IPS-NIHi11 (cell line): ENCODE measurements around the gene PIK3CD.

Experiments used
- DNase-seq: peaks from one replicate; pipeline ENCODE4 v3.0.0; 2012; ENCODE audit warnings: mixed read lengths, low spot score

PIK3CD gene

DNA sequence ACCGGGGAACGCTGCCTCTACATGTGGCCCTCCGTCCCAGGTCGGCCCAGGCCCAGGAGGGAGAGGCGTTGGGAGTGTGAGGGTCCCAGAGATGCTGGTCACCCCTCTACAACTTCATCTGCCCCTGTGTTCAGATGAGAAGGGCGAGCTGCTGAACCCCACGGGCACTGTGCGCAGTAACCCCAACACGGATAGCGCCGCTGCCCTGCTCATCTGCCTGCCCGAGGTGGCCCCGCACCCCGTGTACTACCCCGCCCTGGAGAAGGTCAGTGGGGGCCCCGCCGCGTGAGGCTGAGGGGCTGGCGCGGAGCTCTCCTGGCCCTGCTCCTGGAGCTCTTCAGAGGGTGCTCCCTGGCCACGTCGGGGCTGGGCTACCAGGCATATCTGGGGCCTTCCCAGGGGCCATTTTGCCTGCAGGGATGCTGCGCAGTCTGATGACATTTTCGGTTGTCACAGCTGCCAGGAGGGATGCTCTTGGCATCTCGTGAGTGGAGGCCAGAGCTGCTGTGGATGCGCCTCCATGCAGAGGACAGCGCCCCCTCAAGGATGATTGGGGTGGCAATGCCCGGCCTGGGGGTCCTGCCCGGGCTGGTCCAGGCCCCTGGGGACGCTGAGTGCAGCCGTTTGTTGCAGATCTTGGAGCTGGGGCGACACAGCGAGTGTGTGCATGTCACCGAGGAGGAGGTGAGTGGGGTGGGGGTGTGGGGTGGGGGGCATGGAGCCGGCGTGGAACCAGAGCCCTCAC is 68.6 kb downstream of the PIK3CD start:
- DNase-seq, result no peak

DNA sequence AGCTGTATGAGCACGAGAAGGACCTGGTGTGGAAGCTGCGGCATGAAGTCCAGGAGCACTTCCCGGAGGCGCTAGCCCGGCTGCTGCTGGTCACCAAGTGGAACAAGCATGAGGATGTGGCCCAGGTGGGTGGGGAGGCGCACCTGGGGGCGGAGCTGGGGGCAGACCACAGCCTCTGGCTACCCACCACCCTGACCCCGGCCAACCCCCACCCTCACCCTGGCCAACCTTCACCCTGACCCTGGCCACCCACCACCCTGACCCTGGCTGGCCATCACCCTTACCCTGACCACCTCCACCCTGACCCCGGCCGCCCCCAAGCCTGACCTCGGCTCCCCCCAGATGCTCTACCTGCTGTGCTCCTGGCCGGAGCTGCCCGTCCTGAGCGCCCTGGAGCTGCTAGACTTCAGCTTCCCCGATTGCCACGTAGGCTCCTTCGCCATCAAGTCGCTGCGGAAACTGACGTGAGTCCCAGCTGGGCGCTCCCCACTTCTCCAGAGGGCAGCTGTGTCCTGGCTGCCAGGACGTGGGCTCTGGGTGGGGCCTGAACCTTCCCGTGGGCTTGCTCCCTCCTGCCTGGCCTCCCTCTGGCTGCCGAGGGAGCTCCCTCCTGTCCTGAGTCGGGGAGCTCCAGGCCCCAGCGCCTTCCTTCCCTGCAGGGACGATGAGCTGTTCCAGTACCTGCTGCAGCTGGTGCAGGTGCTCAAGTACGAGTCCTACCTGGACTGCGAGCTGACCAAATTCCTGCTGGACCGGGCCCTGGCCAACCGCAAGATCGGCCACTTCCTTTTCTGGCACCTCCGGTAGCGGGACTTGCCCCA is 69.5 kb downstream of the PIK3CD start:
- DNase-seq, result no peak

DNA sequence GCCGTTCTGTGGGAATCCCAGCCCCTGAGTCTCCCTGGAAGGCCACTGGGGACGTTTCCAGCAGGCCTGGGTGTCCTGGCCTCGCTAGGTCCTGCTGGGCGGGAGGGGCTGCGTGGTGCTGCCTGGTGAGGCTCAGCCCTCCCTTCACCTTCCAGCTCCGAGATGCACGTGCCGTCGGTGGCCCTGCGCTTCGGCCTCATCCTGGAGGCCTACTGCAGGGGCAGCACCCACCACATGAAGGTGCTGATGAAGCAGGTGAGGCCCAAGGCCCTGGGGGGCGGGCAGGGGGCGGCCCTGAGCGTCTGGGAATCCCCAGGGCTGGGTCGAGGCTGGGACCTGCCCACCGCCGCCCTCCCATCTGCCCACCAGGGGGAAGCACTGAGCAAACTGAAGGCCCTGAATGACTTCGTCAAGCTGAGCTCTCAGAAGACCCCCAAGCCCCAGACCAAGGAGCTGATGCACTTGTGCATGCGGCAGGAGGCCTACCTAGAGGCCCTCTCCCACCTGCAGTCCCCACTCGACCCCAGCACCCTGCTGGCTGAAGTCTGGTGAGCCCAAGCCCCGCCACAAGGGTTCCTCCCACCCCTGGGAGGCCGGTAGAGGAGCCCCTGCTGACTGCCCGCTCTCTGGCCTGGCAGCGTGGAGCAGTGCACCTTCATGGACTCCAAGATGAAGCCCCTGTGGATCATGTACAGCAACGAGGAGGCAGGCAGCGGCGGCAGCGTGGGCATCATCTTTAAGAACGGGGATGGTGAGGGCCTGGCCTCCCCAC is 70.3 kb downstream of the PIK3CD start:
- DNase-seq, result peak; percentile 92

DNA sequence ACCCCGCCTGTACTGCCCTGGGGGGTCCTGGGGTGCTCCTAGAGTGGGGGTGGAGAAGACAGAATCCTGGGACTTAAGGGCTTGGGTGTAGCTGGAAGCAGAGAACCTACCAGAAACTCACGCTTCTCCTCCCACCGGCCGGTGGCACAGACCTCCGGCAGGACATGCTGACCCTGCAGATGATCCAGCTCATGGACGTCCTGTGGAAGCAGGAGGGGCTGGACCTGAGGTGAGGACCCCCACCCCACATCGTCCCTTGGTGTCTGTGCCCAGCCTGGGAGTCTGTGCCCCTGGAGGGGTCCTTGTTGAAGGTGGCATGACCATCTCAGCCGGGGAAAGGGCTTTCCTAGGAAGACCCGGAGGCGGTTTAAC is 70.8 kb downstream of the PIK3CD start:
- no peak for DNase-seq

DNA sequence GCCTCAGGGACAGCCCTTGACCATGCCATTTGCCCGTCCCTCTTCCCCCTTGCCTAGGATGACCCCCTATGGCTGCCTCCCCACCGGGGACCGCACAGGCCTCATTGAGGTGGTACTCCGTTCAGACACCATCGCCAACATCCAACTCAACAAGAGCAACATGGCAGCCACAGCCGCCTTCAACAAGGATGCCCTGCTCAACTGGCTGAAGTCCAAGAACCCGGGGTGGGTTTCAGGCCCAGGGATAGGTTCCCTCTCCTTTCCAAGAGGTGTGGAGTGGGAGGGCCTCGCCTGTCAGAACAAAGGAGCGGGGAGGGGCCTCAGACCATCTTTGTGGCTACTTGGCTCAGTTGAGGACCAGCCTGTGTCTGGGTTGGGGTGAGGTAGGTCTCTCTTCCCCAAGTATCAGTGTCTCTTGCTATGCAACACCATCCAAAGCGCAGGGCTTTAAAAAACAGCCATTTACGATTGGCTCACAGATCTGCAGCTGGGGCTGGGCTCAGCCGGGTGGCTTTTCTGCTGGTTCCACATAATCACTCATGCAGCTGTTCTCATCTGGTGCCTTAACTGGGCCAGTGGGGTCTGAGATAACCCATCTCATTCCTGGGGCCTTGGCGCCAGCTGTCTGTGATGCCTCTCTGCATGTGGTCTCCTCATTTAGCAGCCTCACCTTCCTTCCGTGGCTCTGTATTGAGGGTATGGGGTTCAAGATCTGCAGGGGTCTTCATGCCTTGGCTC is 71.7 kb downstream of the PIK3CD start:
- no peak for DNase-seq

DNA sequence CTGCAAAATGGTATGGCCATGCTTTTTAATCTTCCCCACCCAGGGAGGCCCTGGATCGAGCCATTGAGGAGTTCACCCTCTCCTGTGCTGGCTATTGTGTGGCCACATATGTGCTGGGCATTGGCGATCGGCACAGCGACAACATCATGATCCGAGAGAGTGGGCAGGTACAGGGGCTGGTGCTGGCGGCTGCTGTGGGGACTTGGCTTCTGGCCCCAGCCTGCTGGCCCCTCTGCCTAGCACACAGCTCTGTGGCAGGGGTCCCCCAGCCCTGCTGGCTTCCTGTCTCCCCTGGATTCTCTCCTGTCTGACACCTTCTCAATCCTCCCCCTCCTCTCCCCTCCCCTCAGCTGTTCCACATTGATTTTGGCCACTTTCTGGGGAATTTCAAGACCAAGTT is 72.4 kb downstream of the PIK3CD start:
- no peak for DNase-seq

DNA sequence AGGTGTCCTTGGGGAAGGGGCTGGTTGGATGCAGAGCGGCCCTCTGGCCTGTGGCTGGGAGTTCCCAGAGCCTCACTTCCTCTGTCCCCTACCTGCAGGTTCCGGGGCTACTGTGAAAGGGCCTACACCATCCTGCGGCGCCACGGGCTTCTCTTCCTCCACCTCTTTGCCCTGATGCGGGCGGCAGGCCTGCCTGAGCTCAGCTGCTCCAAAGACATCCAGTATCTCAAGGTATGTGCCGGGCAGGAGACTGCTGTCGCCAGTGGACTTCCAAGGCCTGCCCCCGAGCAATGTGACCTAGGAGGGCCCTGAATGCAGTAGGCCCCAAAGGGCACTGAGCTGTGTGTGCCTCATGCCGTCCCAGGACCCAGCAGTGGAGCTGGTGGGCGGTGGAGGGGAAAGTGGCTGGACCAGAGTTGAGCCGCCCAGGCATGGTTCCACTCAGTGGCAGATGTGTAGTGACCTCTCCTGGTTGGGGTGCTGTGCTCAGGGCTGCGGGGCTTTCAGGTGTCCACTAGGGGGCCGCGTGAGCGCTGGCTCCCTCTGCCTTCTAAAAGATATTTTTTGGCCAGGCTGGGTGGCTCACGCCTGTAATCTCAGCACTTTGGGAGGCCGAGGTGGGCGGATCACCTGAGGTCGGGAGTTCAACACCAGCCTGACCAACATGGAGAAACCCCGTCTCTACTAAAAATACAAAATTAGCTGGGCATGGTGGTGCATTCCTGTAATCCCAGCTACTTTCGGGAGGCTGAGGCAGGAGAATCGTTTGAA is 73.4 kb downstream of the PIK3CD start:
- peak; percentile 91 for DNase-seq

DNA sequence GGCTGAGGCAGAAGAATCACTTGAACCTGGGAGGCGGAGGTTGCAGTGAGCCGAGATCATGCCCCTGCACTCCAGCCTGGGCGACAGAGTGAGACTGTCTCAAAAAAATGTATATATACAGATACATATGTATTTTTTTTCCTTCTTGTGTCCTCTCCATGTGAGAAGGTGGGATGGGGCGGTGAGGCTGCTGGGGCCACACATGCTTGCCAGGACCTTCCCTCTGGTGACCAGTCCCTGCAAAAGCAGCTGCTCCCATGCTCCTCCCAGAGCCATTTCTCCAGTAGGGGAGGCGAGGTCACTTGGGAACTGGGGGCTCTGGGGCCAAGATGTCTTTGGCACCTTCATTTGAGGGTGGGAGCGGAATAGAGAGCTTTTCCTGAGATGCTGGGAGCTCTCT is 74.9 kb downstream of the PIK3CD start:
- DNase-seq, result no peak

DNA sequence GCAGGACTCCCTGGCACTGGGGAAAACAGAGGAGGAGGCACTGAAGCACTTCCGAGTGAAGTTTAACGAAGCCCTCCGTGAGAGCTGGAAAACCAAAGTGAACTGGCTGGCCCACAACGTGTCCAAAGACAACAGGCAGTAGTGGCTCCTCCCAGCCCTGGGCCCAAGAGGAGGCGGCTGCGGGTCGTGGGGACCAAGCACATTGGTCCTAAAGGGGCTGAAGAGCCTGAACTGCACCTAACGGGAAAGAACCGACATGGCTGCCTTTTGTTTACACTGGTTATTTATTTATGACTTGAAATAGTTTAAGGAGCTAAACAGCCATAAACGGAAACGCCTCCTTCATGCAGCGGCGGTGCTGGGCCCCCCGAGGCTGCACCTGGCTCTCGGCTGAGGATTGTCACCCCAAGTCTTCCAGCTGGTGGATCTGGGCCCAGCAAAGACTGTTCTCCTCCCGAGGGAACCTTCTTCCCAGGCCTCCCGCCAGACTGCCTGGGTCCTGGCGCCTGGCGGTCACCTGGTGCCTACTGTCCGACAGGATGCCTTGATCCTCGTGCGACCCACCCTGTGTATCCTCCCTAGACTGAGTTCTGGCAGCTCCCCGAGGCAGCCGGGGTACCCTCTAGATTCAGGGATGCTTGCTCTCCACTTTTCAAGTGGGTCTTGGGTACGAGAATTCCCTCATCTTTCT is 75.5 kb downstream of the PIK3CD start:
- DNase-seq, result no peak

DNA sequence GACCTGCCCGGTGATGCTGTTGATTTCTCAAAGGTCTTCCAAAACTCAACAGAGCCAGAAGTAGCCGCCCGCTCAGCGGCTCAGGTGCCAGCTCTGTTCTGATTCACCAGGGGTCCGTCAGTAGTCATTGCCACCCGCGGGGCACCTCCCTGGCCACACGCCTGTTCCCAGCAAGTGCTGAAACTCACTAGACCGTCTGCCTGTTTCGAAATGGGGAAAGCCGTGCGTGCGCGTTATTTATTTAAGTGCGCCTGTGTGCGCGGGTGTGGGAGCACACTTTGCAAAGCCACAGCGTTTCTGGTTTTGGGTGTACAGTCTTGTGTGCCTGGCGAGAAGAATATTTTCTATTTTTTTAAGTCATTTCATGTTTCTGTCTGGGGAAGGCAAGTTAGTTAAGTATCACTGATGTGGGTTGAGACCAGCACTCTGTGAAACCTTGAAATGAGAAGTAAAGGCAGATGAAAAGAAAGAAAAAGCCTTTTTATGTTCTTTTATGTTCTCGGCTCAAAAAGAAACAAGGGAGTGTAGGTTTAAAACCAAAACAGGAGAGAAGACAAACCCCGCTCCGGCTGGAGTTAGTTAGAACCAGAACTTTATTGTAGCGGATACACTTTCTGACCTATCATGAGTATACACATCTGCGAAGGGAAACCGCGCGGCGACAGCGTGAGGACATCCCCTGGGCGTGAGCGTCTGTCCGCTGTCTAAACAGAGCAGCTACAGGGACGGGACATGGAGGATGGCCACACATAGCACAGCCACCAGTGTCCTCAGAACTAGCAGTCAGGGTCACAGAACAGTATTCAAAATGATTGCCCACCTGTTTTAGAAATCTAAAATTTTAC is 77.1 kb downstream of the PIK3CD start:
- DNase-seq, result no peak

DNA sequence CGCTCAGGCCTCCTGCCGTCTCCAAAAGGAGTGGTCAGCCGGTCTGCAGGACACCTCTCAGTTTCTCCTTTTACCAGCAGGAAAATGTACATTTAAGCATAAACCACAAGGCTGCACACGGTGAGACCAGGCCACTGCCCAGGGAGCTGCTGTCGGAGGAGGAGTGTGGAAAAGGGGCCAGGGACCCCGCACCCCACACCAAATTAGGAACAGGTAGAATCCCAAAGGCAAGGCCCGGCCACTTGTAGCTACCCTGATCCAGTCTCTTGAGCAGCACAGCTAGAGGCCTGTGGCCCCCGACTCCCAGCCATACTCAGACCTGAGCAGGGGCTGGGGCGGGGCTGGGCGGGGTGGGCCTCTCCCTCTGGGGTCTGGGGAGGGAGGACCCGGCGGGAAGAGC is 78.0 kb downstream of the PIK3CD start:
- DNase-seq, result no peak

DNA sequence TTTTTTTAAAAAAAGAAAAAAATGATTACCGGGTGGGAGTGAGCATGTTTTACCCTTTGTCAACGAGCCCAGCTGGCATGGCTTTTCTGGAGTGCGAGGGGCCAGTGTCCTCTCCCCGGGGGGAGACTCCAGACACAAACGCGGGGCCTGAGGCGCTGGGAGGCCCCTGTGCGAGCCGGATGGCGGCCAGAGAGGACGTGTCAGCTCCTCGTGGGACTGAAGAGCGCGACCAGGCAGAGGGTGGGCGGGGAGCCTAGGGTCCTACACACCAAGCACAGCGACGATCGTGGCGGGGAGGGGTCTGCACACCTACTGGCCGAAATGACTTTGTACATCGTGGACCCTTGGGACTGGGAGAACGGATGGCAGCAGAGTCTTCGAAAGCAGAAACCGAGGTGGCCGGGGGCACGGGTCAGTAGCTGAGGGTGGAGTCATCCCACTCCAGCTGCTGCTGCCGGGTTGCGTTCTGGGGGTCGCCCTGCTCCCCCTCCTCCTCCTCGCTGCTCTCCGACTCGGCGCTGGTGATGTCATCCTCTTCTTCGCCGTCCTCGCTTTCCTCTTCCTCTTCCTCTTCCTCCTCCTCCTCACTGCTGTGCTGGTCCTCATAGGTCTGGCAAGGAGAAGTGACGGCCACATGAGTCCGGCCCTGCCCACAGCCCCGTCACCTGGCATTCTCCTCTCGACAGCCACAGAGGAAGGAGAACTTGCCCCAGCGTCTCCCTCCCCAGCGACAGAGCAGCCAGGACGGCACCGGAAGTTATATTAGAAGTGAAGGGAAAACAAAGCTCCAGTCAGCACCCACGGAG is 78.8 kb downstream of the PIK3CD start:
- DNase-seq, result no peak

DNA sequence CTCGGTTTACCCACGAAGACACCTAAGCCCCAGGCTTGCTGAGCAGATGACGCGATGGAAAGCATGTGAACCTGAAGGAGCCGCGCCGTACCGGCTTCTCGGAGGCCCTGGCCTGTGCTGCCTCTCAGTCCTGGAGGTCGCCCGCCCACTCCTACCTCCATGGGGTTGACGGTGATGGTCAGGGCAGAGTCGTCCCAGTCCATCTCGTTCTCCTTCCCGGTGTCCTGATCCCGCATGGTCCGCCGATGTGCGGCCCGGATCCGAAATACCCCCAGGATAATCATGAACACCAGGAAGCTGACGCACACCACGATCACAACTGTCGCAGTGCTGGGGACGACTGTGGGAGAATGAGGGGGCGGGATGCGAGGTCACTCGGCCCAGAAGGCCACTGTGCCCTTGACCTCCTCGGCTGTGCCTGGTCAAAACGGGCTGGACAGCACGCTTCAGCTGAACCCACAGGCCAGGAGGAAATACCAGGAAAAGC is 79.6 kb downstream of the PIK3CD start:
- DNase-seq, result no peak

DNA sequence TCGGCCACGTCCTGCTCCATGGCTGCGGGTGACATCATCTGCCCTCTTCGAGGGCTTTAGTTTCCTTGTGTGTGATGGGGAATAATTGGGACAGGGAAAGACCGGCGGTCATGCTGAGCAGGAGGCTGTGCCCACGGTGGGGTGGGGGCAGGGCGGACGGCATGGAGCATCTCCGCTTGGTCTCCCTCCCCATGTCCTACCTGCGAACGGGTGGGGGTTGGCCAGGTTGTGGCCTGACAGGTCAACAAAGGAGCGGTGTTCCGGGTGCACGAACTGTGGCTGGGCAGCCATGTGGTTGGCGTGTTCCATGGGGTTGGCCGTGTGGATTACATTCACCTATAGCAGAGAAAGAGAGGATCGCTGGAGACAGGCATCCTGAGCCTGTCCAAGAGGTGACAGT is 80.0 kb downstream of the PIK3CD start:
- DNase-seq, result no peak

DNA sequence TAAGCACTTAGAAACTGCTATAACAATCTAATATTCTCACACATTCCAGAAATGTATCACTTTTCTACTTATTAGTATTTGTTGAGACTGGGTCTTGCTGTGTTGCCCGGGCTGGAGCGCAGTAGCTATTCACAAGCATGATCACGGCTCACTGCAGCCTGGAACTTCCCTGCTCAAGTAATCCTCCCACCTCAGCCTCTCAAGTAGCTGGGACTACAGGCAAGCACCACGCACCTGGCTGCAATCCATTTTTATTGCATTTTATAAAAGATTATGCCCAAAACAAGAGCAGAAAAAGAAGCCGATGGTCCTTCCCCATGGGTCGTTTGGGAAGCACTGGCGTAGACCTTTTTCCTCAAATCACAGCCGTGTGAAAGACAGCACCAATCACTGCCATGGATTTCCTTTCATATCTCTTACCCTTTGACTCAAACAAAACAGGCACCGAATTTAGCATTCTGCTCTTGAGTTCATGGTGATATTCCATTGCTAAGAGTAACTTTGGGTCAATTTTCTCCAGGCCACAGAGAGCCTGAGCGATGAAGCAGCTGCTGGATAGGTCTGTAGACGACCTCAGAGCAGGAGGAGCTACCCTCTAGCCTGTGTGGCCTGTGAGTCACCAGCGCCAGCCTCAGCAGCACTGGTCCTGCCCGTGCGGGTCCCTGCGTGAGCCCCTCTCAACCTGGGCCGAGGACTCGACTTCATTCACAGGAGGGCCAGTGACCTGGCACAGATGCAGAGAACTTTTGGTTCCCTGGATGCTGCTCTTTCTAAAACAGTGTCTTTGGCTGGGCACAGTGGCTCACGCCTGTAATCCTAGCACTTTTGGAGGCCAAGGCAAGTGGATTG is 80.8 kb downstream of the PIK3CD start:
- no peak for DNase-seq

DNA sequence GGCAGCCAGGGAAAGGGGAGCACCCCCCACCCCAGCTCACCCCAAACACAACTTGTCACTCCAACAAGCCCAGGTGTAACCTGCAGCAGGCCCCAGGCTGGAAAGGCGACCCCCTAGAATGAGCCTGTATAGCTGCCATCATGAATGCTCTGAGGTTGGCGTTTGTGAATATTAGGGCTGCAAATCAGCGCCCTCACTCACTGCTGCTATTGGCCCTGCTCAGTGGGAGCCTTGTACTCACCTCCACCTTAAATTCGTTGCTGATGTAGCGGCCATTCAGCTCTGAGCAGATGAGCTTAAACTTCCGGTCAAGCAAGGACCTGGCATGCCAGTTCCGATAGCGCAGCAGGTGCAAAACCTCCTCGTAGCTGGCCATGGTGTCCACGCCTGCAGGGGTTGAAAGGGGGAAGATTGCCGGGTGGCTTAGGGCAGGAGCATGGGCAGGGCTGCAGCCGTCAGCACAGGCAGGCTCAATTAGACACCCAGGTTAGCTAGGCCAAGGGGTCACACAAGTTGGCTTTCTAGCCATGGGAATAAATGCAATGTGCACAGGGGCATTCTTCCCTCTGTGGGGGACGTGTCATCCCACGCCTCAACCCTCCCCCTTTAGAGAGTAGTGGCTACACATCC is 81.7 kb downstream of the PIK3CD start:
- no peak for DNase-seq

DNA sequence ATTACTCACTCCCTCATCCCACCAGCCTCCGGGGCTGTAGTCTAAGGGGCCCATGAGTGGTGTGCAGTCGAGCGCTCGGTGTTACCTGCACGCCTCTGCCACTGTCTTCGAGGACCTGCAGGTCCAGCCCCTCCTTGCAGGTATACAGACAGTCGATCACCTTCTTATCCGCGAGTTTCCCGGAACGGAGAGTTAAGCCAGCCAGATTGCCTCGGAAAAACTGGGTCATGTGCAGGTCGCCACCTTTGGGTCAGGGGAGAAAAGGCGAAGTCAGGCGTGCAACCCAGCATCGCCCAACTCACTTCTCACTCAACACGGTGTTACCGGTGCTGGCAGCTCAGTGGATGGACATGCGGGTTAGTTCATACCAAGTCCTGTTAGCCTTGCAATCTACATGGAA is 84.3 kb downstream of the PIK3CD start:
- no peak for DNase-seq
